Stimulated activated CD8-positive, alpha-beta memory T cell treated with anti-CD3 and anti-CD28 coated beads, Interleukin-4, amount 100 ng/mL, for 24 hours (primary cell): ENCODE measurements around the gene THAP5.

ENCODE experiments used
- DNase-seq: peaks from one replicate; pipeline ENCODE4 v3.0.0-alpha.2; 2020; ENCODE audit warnings: low read depth

The THAP5 gene

GRCh38 chr7:108529341-108529740 lies 40.2 kb downstream of the THAP5 start:
- no peak for DNase-seq

DNA sequence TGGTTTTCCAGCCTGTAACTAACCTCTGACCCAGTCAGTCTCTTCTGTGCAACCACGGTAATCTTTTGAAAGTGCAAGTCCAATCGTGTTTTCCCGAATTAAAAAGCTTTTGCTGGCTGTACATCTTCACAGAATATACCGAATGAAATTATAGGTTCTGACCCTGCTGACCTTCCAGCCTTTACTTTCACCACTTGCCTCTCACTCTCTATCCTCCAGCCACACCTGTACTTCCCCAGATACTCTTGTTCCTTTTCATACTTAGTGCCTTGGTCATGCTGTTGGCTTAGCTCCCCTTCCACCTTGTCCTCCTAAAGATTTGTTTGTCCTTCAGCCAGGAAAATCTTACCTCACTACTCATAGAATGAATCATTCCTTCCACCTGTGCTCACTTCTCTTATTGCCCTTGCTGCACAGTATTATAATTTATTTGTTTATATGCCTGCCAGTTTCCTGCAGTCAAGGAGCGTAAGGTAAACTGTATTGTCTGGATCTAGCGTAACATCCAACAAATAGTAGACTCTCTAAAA lies 41.3 kb downstream of the THAP5 start:
- DNase-seq, result no peak

DNA sequence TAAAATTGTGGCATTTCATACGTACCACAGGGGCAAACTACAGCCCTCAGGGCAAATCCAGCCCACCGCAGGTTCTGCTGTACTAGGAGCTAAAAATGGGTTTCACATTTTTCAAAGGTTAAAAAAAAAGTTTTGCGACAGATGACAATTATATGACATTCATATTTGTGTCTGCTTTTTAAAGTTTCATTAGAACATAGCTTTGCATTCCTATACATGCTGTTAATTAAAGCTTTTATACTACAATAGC lies 42.8 kb downstream of the THAP5 start:
- no peak for DNase-seq

DNA sequence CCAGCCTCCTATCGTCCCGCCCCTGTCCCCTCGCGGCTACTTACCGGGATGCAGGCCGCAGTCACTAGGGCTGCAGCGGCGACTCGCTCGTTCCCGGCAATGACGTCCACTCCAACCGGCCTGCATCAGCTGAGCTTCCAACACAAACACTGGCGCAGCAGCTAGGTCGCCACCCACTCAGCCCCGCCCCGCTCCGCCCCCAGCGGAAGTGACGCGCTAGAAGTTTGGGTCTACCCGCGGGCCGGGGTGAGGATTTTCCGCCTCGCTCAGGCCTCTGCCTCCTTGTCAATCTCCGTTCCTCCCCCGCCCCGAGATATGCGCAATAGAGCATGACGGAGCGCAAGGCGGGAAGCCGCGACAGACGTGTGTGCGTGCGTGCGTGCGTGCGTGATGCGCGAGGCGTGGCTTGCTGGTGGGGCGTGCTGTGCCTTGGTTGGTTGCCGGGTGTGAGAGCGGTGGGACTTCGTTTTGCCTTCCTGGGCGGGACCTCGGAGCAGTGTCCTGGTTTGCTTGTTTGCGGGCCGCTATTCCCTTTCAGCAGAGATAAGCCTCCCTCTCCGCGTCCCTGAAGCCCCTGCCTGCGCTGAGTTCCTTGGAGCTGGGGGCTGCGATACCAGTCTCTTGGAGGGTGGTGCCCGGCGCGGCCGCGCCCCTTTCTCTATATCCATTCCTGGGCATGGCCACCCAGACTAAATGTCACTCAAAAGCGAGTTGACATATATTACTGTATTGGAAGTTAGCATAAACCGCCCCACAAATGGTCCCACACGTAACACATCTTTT lies 43.3 kb downstream of the THAP5 start, which contains the start of gene PNPLA8:
Gene PNPLA8 (minus strand): TSS at position 151 of the 783 bp plus-strand sequence. CDS start 10,644 bp downstream, outside the sequence.
- peak; percentile 100 for DNase-seq

DNA sequence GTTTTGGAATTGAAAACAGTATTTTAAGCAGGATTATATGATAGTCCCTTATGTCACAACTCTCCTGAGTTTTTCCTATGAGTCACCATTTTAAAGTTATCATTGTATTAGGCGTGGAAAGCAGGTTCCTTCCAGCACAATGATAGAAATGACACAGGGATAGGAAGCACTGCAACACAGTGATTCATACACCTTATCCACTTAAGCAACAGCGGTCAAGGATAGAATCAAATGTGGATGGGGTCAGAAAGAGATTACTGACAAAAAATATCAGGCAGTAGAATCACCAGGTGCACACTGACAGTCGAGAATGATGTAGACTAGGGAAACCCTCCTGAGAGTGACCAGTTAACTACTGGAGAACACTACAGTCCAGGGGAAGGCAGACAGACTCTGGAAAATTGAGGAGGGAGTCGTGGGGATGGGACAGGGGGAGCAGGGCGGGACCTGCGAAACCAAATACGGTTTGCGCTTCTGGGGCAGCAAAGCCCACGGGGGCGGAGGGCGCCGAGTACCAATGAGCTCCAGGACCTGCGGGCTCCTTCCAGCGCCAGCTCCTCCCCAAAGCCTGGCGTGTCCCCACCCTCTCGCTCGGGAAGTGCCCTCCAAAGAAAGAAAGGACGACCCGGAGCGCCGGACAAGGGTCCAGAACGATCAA lies 44.0 kb downstream of the THAP5 start:
- DNase-seq, result peak; percentile 54

GRCh38 chr7:108522780-108523179 lies 46.7 kb downstream of the THAP5 start:
- no peak for DNase-seq

DNA sequence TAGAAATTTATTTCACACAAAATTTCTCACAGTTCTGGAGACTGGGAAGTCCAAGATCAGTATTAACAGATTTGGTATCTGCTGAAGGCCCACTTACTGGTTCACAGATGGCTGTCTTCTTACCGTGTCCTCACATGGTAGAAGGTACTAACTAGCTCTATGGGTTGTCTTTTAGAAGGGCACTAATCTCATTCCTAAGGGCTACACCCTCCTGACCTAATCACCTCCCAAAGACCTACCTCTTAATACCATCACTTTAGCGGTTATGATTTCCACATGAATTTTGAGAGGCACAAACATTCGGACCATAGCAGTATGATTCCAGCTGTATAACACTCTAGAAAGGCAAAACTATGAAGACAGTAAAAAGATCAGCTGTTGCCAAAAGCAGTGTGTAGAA lies 51.6 kb downstream of the THAP5 start:
- no peak for DNase-seq

DNA sequence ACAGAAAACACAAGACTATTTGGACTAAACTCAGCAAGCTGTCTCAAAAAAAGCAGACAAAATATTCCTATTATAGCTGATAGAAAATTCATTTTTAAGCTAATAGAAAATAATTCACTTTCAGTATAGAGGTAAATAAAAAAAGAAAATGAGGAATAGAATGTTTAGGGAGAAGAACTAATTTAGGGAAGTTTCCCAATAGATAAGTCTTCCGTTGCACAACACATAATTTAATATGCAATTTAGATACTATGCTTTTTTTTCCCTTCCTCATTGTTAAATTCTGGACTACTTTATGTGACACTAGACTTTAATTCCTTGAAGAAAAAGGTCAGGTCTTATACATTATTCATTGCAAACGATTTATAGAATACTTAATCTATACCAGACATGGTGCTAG lies 53.9 kb downstream of the THAP5 start:
- DNase-seq, result no peak

- DNase-seq, result no peak
These were observed 54.5 kb downstream of the THAP5 start for GRCh38 chr7:108515013-108515412.
